HCT116 (cell line): ENCODE results near the gene MAOB. TPM values are rescaled to one million over a fixed set of nuclear protein-coding genes. Genes with fewer than 3 reads are reported as not detected.

Experiments used
- ATAC-seq: fragments of 200-7000 bp; cut with Tn5 transposase; 2 replicates; pipeline ENCODE4 v1.9.1; 2020; ENCODE audit warnings: mild to moderate bottlenecking, moderate library complexity
- BruUV-seq: library from RNA; stranded (reverse); fragments of 400-500 nt; replicated peaks from 2 replicates; lab custom pipeline; 2021; lab: Mats Ljungman, UMichigan
- CTCF ChIA-PET: fragments of 300-600 bp; sonication (Branson Sonifier 250); formaldehyde crosslinking; loops from one replicate; lab custom pipeline; 2021; ENCODE audit warnings: antibody characterized with exemption; lab: Charles Lee
- POLR2A ChIA-PET: fragments of 300-600, 350-600 bp; sonication (Branson Sonifier 250); formaldehyde crosslinking; loops from one replicate; lab custom pipeline; 2021; ENCODE audit warnings: antibody characterized with exemption; lab: Charles Lee
- RAD21 ChIA-PET, 2 experiments: fragments of 300-600 bp; sonication (Branson Sonifier 250); formaldehyde crosslinking; loops; one replicate each; lab custom pipeline; 2023; ENCODE audit warnings: low total read pairs in 2 of 2; ENCODE audit not compliant: uncharacterized antibody in 2 of 2, unreplicated experiment in 2 of 2, low non-redundant PET in 1 of 2; lab: Charles Lee
- DNase-seq: peaks from one replicate; pipeline ENCODE4 v3.0.0-alpha.2; 2010; ENCODE audit warnings: low read depth, low spot score
- H2AFZ ChIP-seq: fragments of 200-600 bp; shearing (Covaris generic), sonication (generic); 2 replicates; pipeline ENCODE4 v1.6.1; 2017; ENCODE audit warnings: low read depth, mixed run types, mixed read lengths, antibody characterized with exemption, low read length; ENCODE audit not compliant: poor library complexity, severe bottlenecking
- H3K27ac ChIP-seq: 2 replicates; pipeline ENCODE4 v1.5.1; 2012; ENCODE audit warnings: low read depth, low read length
- H3K27me3 ChIP-seq: fragments of 200-600 bp; sonication (generic); 2 replicates; pipeline ENCODE4 v1.6.1; 2016; ENCODE audit warnings: mixed run types, low read length, mixed read lengths; ENCODE audit not compliant: insufficient read depth
- H3K36me3 ChIP-seq, 2 experiments: fragments of 200-500 bp in 1 of 2; fragments of 200-600 bp in 1 of 2; sonication (Bioruptor generic) in 1 of 2; sonication (generic) in 1 of 2; 2 replicates each; pipeline versions ENCODE4 v1.5.1 to v1.6.1; 2014 to 2016; ENCODE audit warnings: low read length in 2 of 2, inconsistent platforms in 1 of 2, mixed read lengths in 1 of 2, mixed run types in 1 of 2; ENCODE audit not compliant: insufficient read depth in 2 of 2, control insufficient read depth in 1 of 2
- H3K4me1 ChIP-seq, 2 experiments: fragments of 200-600 bp in 1 of 2; sonication (generic) in 1 of 2; 2 replicates each; pipeline versions ENCODE4 v1.5.1 to v1.6.1; 2012 to 2017; ENCODE audit warnings: low read length in 2 of 2, inconsistent platforms in 1 of 2, mild to moderate bottlenecking in 1 of 2, mixed read lengths in 1 of 2, mixed run types in 1 of 2, moderate library complexity in 1 of 2; ENCODE audit not compliant: insufficient read depth in 2 of 2, control insufficient read depth in 1 of 2
- H3K4me2 ChIP-seq: fragments of 200-600 bp; sonication (generic); 2 replicates; pipeline ENCODE4 v1.6.1; 2017; ENCODE audit warnings: mixed run types, low read length, mixed read lengths
- H3K4me3 ChIP-seq, 2 experiments: fragments of 200-600 bp in 1 of 2; sonication (generic) in 1 of 2; replicated peaks in 1 of 2; 2 replicates each; pipeline ENCODE4 v1.5.1; 2011 to 2016; ENCODE audit warnings: low read length in 2 of 2, control low read depth in 1 of 2, low read depth in 1 of 2, mild to moderate bottlenecking in 1 of 2, mixed read lengths in 1 of 2, mixed run types in 1 of 2
- H3K79me2 ChIP-seq: fragments of 200-600 bp; sonication (generic); 2 replicates; pipeline ENCODE4 v1.6.1; 2017; ENCODE audit warnings: mild to moderate bottlenecking, mixed run types, low read length, moderate library complexity, mixed read lengths; ENCODE audit not compliant: insufficient read depth
- H3K9ac ChIP-seq: fragments of 200-600 bp; sonication (generic); 2 replicates; pipeline ENCODE4 v1.6.1; 2016; ENCODE audit warnings: low read length, mixed read lengths
- H3K9me2 ChIP-seq: fragments of 200-600 bp; sonication (generic), shearing (Covaris generic); 2 replicates; pipeline ENCODE4 v1.6.1; 2017; ENCODE audit warnings: mixed run types, mild to moderate bottlenecking, moderate library complexity; ENCODE audit not compliant: insufficient read depth
- H3K9me3 ChIP-seq, 2 experiments: fragments of 200-500 bp in 1 of 2; fragments of 200-600 bp in 1 of 2; sonication (Bioruptor generic) in 1 of 2; sonication (generic) in 1 of 2; 2 replicates each; pipeline ENCODE4 v1.6.1; 2014 to 2017; ENCODE audit warnings: low read length in 2 of 2, mixed read lengths in 2 of 2, inconsistent platforms in 1 of 2, low read depth in 1 of 2, mild to moderate bottlenecking in 1 of 2, mixed run types in 1 of 2, moderate library complexity in 1 of 2; ENCODE audit not compliant: control insufficient read depth in 1 of 2, insufficient read depth in 1 of 2
- H4K20me1 ChIP-seq: fragments of 200-600 bp; sonication (generic), shearing (Covaris generic); 2 replicates; pipeline ENCODE4 v1.6.1; 2017; ENCODE audit warnings: mixed run types, mild to moderate bottlenecking, moderate library complexity; ENCODE audit not compliant: insufficient read depth
- ATF3 ChIP-seq: IDR thresholded peaks from 2 replicates; pipeline ENCODE4 v1.6.1; 2012
- CEBPB ChIP-seq: IDR thresholded peaks from 2 replicates; pipeline ENCODE4 v1.6.1; 2012; ENCODE audit warnings: low read depth
- EZH2 ChIP-seq: fragments of 200-600 bp; sonication (generic); IDR thresholded peaks from 2 replicates; pipeline ENCODE4 v1.6.1; 2017; ENCODE audit warnings: antibody characterized with exemption, mixed run types
- JUND ChIP-seq: IDR thresholded peaks from 2 replicates; pipeline ENCODE4 v1.6.1; 2012
- MAX ChIP-seq: IDR thresholded peaks from 2 replicates; pipeline ENCODE4 v1.6.1; 2012
- POLR2A ChIP-seq: IDR thresholded peaks from 2 replicates; pipeline ENCODE4 v1.7.0; 2011; ENCODE audit warnings: borderline replicate concordance; ENCODE audit not compliant: insufficient read depth, insufficient read length; ENCODE audit errors: extremely low read depth
- RAD21 ChIP-seq: IDR thresholded peaks from 2 replicates; pipeline ENCODE4 v1.6.1; 2012; ENCODE audit warnings: low read depth, mild to moderate bottlenecking
- TCF7L2 ChIP-seq: IDR thresholded peaks from 2 replicates; pipeline ENCODE4 v1.7.0; 2011; ENCODE audit warnings: borderline replicate concordance, inconsistent platforms; ENCODE audit not compliant: insufficient read depth, insufficient read length; ENCODE audit errors: extremely low read depth
- YY1 ChIP-seq: IDR thresholded peaks from 2 replicates; pipeline ENCODE4 v1.6.1; 2011; ENCODE audit warnings: low read length, low read depth, moderate library complexity, mild to moderate bottlenecking; ENCODE audit not compliant: insufficient replicate concordance; ENCODE audit errors: extremely low read depth
- ZFX ChIP-seq: fragments of 450-650 bp; IDR thresholded peaks from 2 replicates; pipeline ENCODE4 v1.6.1; 2017
- ZNF274 ChIP-seq: fragments of 200-500 bp; sonication (Bioruptor generic); IDR thresholded peaks from 2 replicates; pipeline ENCODE4 v1.6.1; 2014; ENCODE audit warnings: mild to moderate bottlenecking, low read depth, low read length, inconsistent platforms
- intact Hi-C: fragments of 100-400 bp; cut with micrococcal nuclease; formaldehyde crosslinking; loops from 2 replicates; pipeline ENCODE4 v1.10.0; 2022
- total RNA-seq: library from RNA; stranded (reverse); gene quantifications from one replicate; pipeline ENCODE4 v1.2.1, GENCODE V29; 2021; ENCODE audit not compliant: unreplicated experiment
- TF ChIP-seq, protein P1 (sequence below): IDR thresholded peaks from 2 replicates; pipeline ENCODE4 v1.6.1; 2011; ENCODE audit warnings: mild to moderate bottlenecking, low read length, moderate library complexity; ENCODE audit not compliant: insufficient replicate concordance; ENCODE audit errors: extremely low read depth

The MAOB gene
- total RNA-seq, 1 experiment from 2014 or later: 28.2 TPM

GRCh38 chrX:43718956-43719355 lies 163.3 kb downstream of the MAOB start:
- Histone ChIP-seq H3K27me3 (no peaks in the 10 kb centered on the region), H3K4me1 (no peaks in the 10 kb centered on the region), H3K79me2 (no peaks in the 10 kb centered on the region), H4K20me1 (no peaks in the 10 kb centered on the region), H3K4me3 (no peak overlapping the region), H3K9me3 (no peaks in the 10 kb centered on the region), H3K9ac (no peak overlapping the region), H3K4me2 (no peak overlapping the region), H3K9me2 (no peaks in the 10 kb centered on the region), H2AFZ (no peak overlapping the region), H3K27ac (no peak overlapping the region), H3K36me3 (no peaks in the 10 kb centered on the region)
- ATAC-seq: no peak
- POLR2A ChIA-PET: no interaction called here
- BruUV-seq: no TSS peak
- CTCF ChIA-PET: no interaction called here
- RAD21 ChIA-PET: no interaction called here
- TF ChIP-seq ATF3: no peak
- TF ChIP-seq YY1: no peak
- no peak for TF ChIP-seq RAD21
- TF ChIP-seq MAX: no peak
- TF ChIP-seq, protein P1, sequence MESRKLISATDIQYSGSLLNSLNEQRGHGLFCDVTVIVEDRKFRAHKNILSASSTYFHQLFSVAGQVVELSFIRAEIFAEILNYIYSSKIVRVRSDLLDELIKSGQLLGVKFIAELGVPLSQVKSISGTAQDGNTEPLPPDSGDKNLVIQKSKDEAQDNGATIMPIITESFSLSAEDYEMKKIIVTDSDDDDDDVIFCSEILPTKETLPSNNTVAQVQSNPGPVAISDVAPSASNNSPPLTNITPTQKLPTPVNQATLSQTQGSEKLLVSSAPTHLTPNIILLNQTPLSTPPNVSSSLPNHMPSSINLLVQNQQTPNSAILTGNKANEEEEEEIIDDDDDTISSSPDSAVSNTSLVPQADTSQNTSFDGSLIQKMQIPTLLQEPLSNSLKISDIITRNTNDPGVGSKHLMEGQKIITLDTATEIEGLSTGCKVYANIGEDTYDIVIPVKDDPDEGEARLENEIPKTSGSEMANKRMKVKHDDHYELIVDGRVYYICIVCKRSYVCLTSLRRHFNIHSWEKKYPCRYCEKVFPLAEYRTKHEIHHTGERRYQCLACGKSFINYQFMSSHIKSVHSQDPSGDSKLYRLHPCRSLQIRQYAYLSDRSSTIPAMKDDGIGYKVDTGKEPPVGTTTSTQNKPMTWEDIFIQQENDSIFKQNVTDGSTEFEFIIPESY: no peak
- no peak for TF ChIP-seq JUND
- TF ChIP-seq TCF7L2: no peak
- no peak for TF ChIP-seq ZNF274
- TF ChIP-seq EZH2: no peak
- TF ChIP-seq CEBPB: no peak
- TF ChIP-seq POLR2A: no peak
- no peak for TF ChIP-seq ZFX
- intact Hi-C loops: no loop called here
- DNase-seq: no peak
